H9 (cell line): Measurements from ENCODE around the gene TMOD1. TPM values are rescaled to one million over a fixed set of nuclear protein-coding genes. Genes with fewer than 3 reads are reported as not detected.

ENCODE experiments used
- DNase-seq: peaks from one replicate; pipeline ENCODE4 v3.0.0-alpha.2; 2017
- H2AFZ ChIP-seq: one replicate; pipeline ENCODE4 v1.6.1; 2013; ENCODE audit warnings: mild to moderate bottlenecking, low read length, control low read depth, moderate library complexity
- H2AK5ac ChIP-seq: 2 replicates; pipeline ENCODE4 v1.6.1; 2013; ENCODE audit warnings: low read length, control low read depth, mixed read lengths; ENCODE audit not compliant: insufficient read length
- H2BK120ac ChIP-seq: one replicate; pipeline ENCODE4 v1.6.1; 2013; ENCODE audit warnings: low read depth, mild to moderate bottlenecking, low read length, control low read depth, inconsistent platforms; ENCODE audit not compliant: poor library complexity, severe bottlenecking
- H2BK12ac ChIP-seq: 2 replicates; pipeline ENCODE4 v1.6.1; 2013; ENCODE audit warnings: low read length, control low read depth, mixed read lengths, low read depth; ENCODE audit not compliant: insufficient read length
- H2BK15ac ChIP-seq: 2 replicates; pipeline ENCODE4 v1.6.1; 2013; ENCODE audit warnings: low read depth, low read length, control low read depth
- H2BK20ac ChIP-seq: one replicate; pipeline ENCODE4 v1.6.1; 2013; ENCODE audit warnings: low read depth, mild to moderate bottlenecking, low read length, control low read depth, inconsistent platforms; ENCODE audit not compliant: poor library complexity, severe bottlenecking
- H2BK5ac ChIP-seq: 2 replicates; pipeline ENCODE4 v1.6.1; 2013; ENCODE audit warnings: low read length, control low read depth, mixed read lengths; ENCODE audit not compliant: insufficient read length
- H3K14ac ChIP-seq: 2 replicates; pipeline ENCODE4 v1.6.1; 2013; ENCODE audit warnings: low read length, control low read depth; ENCODE audit not compliant: insufficient read depth
- H3K18ac ChIP-seq: 2 replicates; pipeline ENCODE4 v1.6.1; 2013; ENCODE audit warnings: low read depth, mild to moderate bottlenecking, mixed read lengths, low read length, control low read depth; ENCODE audit not compliant: insufficient read length
- H3K23ac ChIP-seq: 2 replicates; pipeline ENCODE4 v1.6.1; 2013; ENCODE audit warnings: low read length, control low read depth, mixed read lengths, low read depth; ENCODE audit not compliant: insufficient read length
- H3K23me2 ChIP-seq: 2 replicates; pipeline ENCODE4 v1.6.1; 2013; ENCODE audit warnings: low read depth, mild to moderate bottlenecking, mixed read lengths, low read length, control low read depth; ENCODE audit not compliant: insufficient read length, poor library complexity, severe bottlenecking
- H3K27ac ChIP-seq: 2 replicates; pipeline ENCODE4 v1.5.1; 2013; ENCODE audit warnings: low read length, control low read depth, mixed read lengths, low read depth; ENCODE audit not compliant: insufficient read length
- H3K27me3 ChIP-seq: 2 replicates; pipeline ENCODE4 v1.6.1; 2013; ENCODE audit warnings: low read length, control low read depth, inconsistent platforms; ENCODE audit not compliant: insufficient read depth
- H3K4ac ChIP-seq: 2 replicates; pipeline ENCODE4 v1.6.1; 2013; ENCODE audit warnings: low read depth, mild to moderate bottlenecking, control low read depth, inconsistent platforms, low read length, moderate library complexity
- H3K4me1 ChIP-seq: 2 replicates; pipeline ENCODE4 v1.6.1; 2013; ENCODE audit warnings: low read length, control low read depth, inconsistent platforms; ENCODE audit not compliant: insufficient read depth
- H3K4me2 ChIP-seq: 2 replicates; pipeline ENCODE4 v1.6.1; 2013; ENCODE audit warnings: low read length, control low read depth, mixed read lengths; ENCODE audit not compliant: insufficient read length, insufficient read depth
- H3K56ac ChIP-seq: 2 replicates; pipeline ENCODE4 v1.6.1; 2013; ENCODE audit warnings: low read depth, mild to moderate bottlenecking, mixed read lengths, low read length, control low read depth; ENCODE audit not compliant: insufficient read length
- H3K79me1 ChIP-seq: 2 replicates; pipeline ENCODE4 v1.6.1; 2013; ENCODE audit warnings: low read depth, mild to moderate bottlenecking, moderate library complexity, low read length, control low read depth, inconsistent platforms; ENCODE audit not compliant: insufficient read depth, poor library complexity, severe bottlenecking
- H3K79me2 ChIP-seq: 2 replicates; pipeline ENCODE4 v1.6.1; 2013; ENCODE audit warnings: low read length, control low read depth, inconsistent platforms; ENCODE audit not compliant: insufficient read depth
- H3K9ac ChIP-seq: 2 replicates; pipeline ENCODE4 v1.6.1; 2013; ENCODE audit warnings: low read length, control low read depth, mixed read lengths; ENCODE audit not compliant: insufficient read length; ENCODE audit errors: extremely low read depth
- H3K9me3 ChIP-seq: one replicate; pipeline ENCODE4 v1.6.1; 2013; ENCODE audit warnings: low read depth, low read length, inconsistent platforms; ENCODE audit not compliant: control insufficient read depth
- H3T11ph ChIP-seq: one replicate; pipeline ENCODE4 v1.6.1; 2013; ENCODE audit warnings: mild to moderate bottlenecking, low read length, control low read depth, inconsistent platforms
- H4K20me1 ChIP-seq: one replicate; pipeline ENCODE4 v1.6.1; 2013; ENCODE audit not compliant: control insufficient read depth, insufficient read length, insufficient read depth
- H4K5ac ChIP-seq: 2 replicates; pipeline ENCODE4 v1.6.1; 2013; ENCODE audit warnings: low read depth, mild to moderate bottlenecking, mixed read lengths, low read length, control low read depth; ENCODE audit not compliant: insufficient read length
- H4K8ac ChIP-seq: replicated peaks from 2 replicates; pipeline ENCODE4 v1.6.1; 2013; ENCODE audit warnings: low read length, control low read depth, mixed read lengths, low read depth; ENCODE audit not compliant: insufficient read length
- H4K91ac ChIP-seq: 2 replicates; pipeline ENCODE4 v1.6.1; 2013; ENCODE audit warnings: low read depth, mild to moderate bottlenecking, moderate library complexity, mixed read lengths, low read length, control low read depth; ENCODE audit not compliant: insufficient read length
- H3K27ac Mint-ChIP-seq, 3 experiments: 2 replicates in 2 of 3; 3 replicates in 1 of 3; pipeline ENCODE4 v1.8.0; 2020 to 2021; ENCODE audit warnings: mixed read lengths in 3 of 3, mild to moderate bottlenecking in 1 of 3, moderate library complexity in 1 of 3
- H3K27me3 Mint-ChIP-seq: 2 replicates; pipeline ENCODE4 v1.8.0; 2021; ENCODE audit warnings: low read depth, mild to moderate bottlenecking, moderate library complexity, mixed read lengths
- H3K36me3 Mint-ChIP-seq, 3 experiments: 2 replicates in 2 of 3; 3 replicates in 1 of 3; pipeline ENCODE4 v1.8.0; 2020 to 2021; ENCODE audit warnings: low read depth in 3 of 3, mixed read lengths in 3 of 3; ENCODE audit not compliant: insufficient read depth in 1 of 3
- H3K4me1 Mint-ChIP-seq, 2 experiments: 2 replicates each; pipeline ENCODE4 v1.8.0; 2020; ENCODE audit warnings: mixed read lengths in 2 of 2
- H3K4me3 Mint-ChIP-seq, 2 experiments: 2 replicates in 1 of 2; 3 replicates in 1 of 2; pipeline ENCODE4 v1.8.0; 2020 to 2021; ENCODE audit warnings: mild to moderate bottlenecking in 2 of 2, mixed read lengths in 2 of 2, moderate library complexity in 1 of 2
- H3K9me3 Mint-ChIP-seq, 2 experiments: 2 replicates in 1 of 2; 3 replicates in 1 of 2; pipeline ENCODE4 v1.8.0; 2020; ENCODE audit warnings: mild to moderate bottlenecking in 2 of 2, mixed read lengths in 2 of 2, moderate library complexity in 1 of 2
- CTCF ChIP-seq: fragments of 200-600 bp; sonication (generic); conservative IDR thresholded peaks from 3 replicates; pipeline ENCODE4 v1.8.0; 2021; ENCODE audit warnings: antibody characterized with exemption, mild to moderate bottlenecking
- WGBS: extraction: QIAGEN DNeasy Blood & Tissue Kit; methylation state at CpG from one replicate; pipeline ENCODE4 v1.1.7; 2013; ENCODE audit warnings: missing lambda C conversion rate, low lambda C conversion rate, mixed read lengths; ENCODE audit not compliant: insufficient read length; ENCODE audit errors: extremely low coverage; 5-methylcytosine and 5-hydroxymethylcytosine counted together
- total RNA-seq: library from RNA; stranded (reverse); gene quantifications from 2 replicates; pipeline ENCODE4 v1.2.1, GENCODE V29; 2021

TMOD1 gene
- total RNA-seq, 1 experiment from 2014 or later, result 0.98 TPM

GRCh38 chr9:97470076-97470475 is 31.4 kb upstream of the TMOD1 start:
- Histone ChIP-seq H3K18ac (no peak overlapping the region), H3K23ac (no peak overlapping the region), H3K79me1 (no peaks in the 10 kb centered on the region), H3K9me3 (no peaks in the 10 kb centered on the region), H4K5ac (no peak overlapping the region), H4K8ac (no peak overlapping the region), H3K56ac (no peak overlapping the region), H3K23me2 (no peaks in the 10 kb centered on the region), H3K79me2 (no peaks in the 10 kb centered on the region), H3K27ac (no peak overlapping the region), H2AK5ac (no peak overlapping the region), H2BK120ac (no peak overlapping the region), H3K4me1 (no peaks in the 10 kb centered on the region; the same call in 1 of the 2 replicates), H3K27me3 (no peaks in the 10 kb centered on the region), H3K14ac (no peak overlapping the region), H3T11ph (no peak overlapping the region), H2BK5ac (no peak overlapping the region), H4K91ac (no peak overlapping the region), H3K4me2 (no peak overlapping the region), H2BK12ac (no peak overlapping the region), H2BK15ac (no peak overlapping the region), H3K9ac (no peak overlapping the region), H3K4ac (no peak overlapping the region), H2AFZ (no peak overlapping the region), H2BK20ac (no peak overlapping the region), H4K20me1 (no peaks in the 10 kb centered on the region)
- Mint-ChIP-seq H3K27ac (no peak overlapping the region), H3K4me1 (no peaks in the 10 kb centered on the region; a peak in 1 of 4 replicates), H3K9me3 (no peaks in the 10 kb centered on the region), H3K27me3 (no peaks in the 10 kb centered on the region), H3K4me3 (no peak overlapping the region), H3K36me3 (no peaks in the 10 kb centered on the region)
- WGBS, result no CpG with 5 or more reads among the region's 2 CpGs
- peak; percentile 45 for DNase-seq
- TF ChIP-seq CTCF, result peak; percentile 70
